ENCODE measurements around the gene PTPRN2.

DNA sequence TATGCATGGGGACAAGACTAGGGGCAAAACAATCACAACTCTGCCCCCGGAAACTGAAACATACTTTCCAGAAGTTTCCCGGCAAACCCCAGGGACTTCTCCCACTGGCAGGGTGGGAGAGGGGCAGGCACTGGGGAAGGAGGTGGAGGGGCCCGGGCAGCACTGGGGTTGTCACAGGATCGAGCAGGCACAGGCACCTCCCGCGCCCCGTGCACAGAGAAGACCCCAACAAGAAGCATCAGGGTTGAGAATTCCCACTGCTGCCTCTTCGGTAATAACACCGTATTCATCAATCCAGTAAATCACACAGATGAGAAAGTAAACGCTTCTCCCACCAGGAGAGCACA lies 490.5 kb downstream of the PTPRN2 start:
- TF ChIP-seq, protein P1, sequence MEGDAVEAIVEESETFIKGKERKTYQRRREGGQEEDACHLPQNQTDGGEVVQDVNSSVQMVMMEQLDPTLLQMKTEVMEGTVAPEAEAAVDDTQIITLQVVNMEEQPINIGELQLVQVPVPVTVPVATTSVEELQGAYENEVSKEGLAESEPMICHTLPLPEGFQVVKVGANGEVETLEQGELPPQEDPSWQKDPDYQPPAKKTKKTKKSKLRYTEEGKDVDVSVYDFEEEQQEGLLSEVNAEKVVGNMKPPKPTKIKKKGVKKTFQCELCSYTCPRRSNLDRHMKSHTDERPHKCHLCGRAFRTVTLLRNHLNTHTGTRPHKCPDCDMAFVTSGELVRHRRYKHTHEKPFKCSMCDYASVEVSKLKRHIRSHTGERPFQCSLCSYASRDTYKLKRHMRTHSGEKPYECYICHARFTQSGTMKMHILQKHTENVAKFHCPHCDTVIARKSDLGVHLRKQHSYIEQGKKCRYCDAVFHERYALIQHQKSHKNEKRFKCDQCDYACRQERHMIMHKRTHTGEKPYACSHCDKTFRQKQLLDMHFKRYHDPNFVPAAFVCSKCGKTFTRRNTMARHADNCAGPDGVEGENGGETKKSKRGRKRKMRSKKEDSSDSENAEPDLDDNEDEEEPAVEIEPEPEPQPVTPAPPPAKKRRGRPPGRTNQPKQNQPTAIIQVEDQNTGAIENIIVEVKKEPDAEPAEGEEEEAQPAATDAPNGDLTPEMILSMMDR (IDR thresholded peaks at IDR 0.05) = no peak
- TF ChIP-seq POLR2A (IDR thresholded peaks at IDR 0.05) = no peak
